Left kidney (tissue), 1 donor: ENCODE results near the gene PTS. TPM values are rescaled to one million over a fixed set of nuclear protein-coding genes. Genes with fewer than 3 reads are reported as not detected.

ENCODE experiments used
- polyA plus RNA-seq: library from polyadenylated mRNA; unstranded; fragments of 120-200 nt; gene quantifications from one replicate; pipeline ENCODE4 v1.2.1, GENCODE V29; 2013; ENCODE audit not compliant: insufficient read length

The PTS gene
- polyA plus RNA-seq, 1 donor = 63.5 TPM

Other genes starting within 250 kb of the PTS start
- gene DLAT, start 201.0 kb upstream of the PTS start, polyA plus RNA-seq = 54.1 TPM
- 12.6 TPM for gene PIH1D2, start 152.4 kb upstream of the PTS start, polyA plus RNA-seq
- 61.9 TPM for gene NKAPD1, start 152.1 kb upstream of the PTS start, polyA plus RNA-seq
- 65.9 TPM for gene TIMM8B, start 139.7 kb upstream of the PTS start, polyA plus RNA-seq
- gene SDHD, start 139.6 kb upstream of the PTS start, polyA plus RNA-seq = 176 TPM
- 9.9 TPM for gene IL18, start 62.3 kb upstream of the PTS start, polyA plus RNA-seq
- 0.52 TPM for gene TEX12, start 59.1 kb upstream of the PTS start, polyA plus RNA-seq
- gene BCO2, start 50.9 kb upstream of the PTS start, polyA plus RNA-seq = 8.1 TPM
- not detected for gene PLET1, start 34.4 kb downstream of the PTS start, polyA plus RNA-seq